Measurements from ENCODE around the gene DENND1A.

Gene DENND1A

DNA sequence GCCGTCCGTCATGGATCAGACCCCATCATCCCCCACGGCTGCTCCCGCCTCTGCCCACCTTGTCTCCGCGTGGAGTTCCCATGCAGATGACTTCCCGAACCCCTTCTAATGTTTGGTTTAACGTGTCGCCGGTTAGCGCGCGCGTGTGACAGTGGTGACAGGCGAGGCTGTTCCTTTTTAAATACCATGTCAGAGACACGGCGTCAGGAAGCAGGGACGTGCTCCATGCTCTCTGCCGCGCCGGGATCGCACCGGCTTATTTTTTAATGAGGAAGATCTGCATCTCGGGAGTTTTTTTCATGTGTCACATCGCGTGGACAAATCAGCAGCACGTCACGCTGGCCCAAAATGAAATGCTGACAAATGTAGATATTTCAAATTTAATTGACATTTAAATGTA is 538.0 kb downstream of the DENND1A start:
- Histone ChIP-seq H3K14ac (ENCODE audit: low read length in 2 of 2) (no peak overlapping the region), H3K18ac (ENCODE audit: low read depth in 1 of 2, low read length in 2 of 2) (no peak overlapping the region), H2BK5ac (ENCODE audit: low read depth, low read length, poor library complexity, severe bottlenecking) (no peak overlapping the region), H3K27ac (ENCODE audit: low read length, poor library complexity, severe bottlenecking) (no peak overlapping the region), H3K27me3 (ENCODE audit: control insufficient read depth in 1 of 2, insufficient read depth in 1 of 2, low read length in 2 of 2) (peaks cover 8 to 30% of the 10 kb centered on the region in 2 experiments), H3K79me1 (replicated peaks; ENCODE audit: low read length, poor library complexity, severe bottlenecking) (no peaks in the 10 kb centered on the region), H3K9me3 (ENCODE audit: control insufficient read depth, low read length) (no peaks in the 10 kb centered on the region), H2AFZ (ENCODE audit: low read depth, low read length) (no peak overlapping the region), H3K9ac (ENCODE audit: low read length) (no peak overlapping the region), H3K4me1 (ENCODE audit: control insufficient read depth, insufficient read depth, low read depth, low read length) (peaks cover 16% of the 10 kb centered on the region), H2BK12ac (ENCODE audit: low read length in 2 of 2) (no peak overlapping the region), H2BK15ac (ENCODE audit: low read depth, poor library complexity, severe bottlenecking) (no peak overlapping the region), H3K4me3 (ENCODE audit: insufficient read depth in 1 of 2, low read depth in 1 of 2, low read length in 2 of 2) (no peak overlapping the region), H2AK5ac (ENCODE audit: low read length, severe bottlenecking) (no peak overlapping the region), H4K8ac (ENCODE audit: low read length) (no peak overlapping the region), H4K91ac (ENCODE audit: low read length) (no peak overlapping the region), H3K4ac (ENCODE audit: low read depth in 1 of 2, low read length in 2 of 2) (no peak overlapping the region), H3K36me3 (ENCODE audit: control insufficient read depth in 1 of 2, insufficient read depth in 2 of 2, low read depth in 1 of 2, low read length in 2 of 2) (no peaks in the 10 kb centered on the region), H2BK120ac (ENCODE audit: low read depth, low read length) (no peak overlapping the region), H3K4me2 (ENCODE audit: low read length, poor library complexity, severe bottlenecking) (no peak overlapping the region), H3K23ac (ENCODE audit: low read length in 2 of 2) (no peak overlapping the region)
- DNase-seq = no peak
- 94% methylated on average over 28 of the region's 28 CpGs for WGBS

DNA sequence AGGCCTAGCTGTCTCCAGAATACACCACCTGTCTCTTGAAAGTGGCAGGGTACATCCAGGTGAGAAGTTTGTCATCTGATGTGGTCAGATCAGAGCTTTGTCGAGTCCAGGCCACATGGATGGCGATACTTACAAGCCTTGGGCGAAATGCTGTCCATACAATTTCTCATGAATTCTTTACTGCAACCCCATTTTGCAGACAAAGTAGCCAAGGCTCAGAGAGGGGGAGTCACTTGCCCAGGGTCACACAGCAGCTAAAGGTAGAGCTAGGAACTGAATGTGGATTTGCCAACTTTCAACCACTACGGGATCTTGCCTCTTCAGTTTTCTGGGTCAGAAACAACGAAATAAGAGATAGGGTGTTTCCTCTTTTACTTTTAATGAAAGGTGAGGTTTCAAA is 538.7 kb downstream of the DENND1A start:
- no peaks in the 10 kb centered on the region for H3K9me3 ChIP-seq (ENCODE audit: control insufficient read depth, low read length)
- H2BK120ac ChIP-seq (ENCODE audit: low read depth, low read length) = no peak overlapping the region
- no peak overlapping the region for H2BK5ac ChIP-seq (ENCODE audit: low read depth, low read length, poor library complexity, severe bottlenecking)
- H4K8ac ChIP-seq (ENCODE audit: low read length) = no peak overlapping the region
- H3K36me3 ChIP-seq (ENCODE audit: control insufficient read depth in 1 of 2, insufficient read depth in 2 of 2, low read depth in 1 of 2, low read length in 2 of 2) = no peaks in the 10 kb centered on the region
- WGBS = 90% methylated on average over 3 of the region's 5 CpGs
- no peak overlapping the region for H3K27ac ChIP-seq (ENCODE audit: low read length, poor library complexity, severe bottlenecking)
- H3K18ac ChIP-seq (ENCODE audit: low read depth in 1 of 2, low read length in 2 of 2) = no peak overlapping the region
- H3K4ac ChIP-seq (ENCODE audit: low read depth in 1 of 2, low read length in 2 of 2) = no peak overlapping the region
- H3K4me1 ChIP-seq (ENCODE audit: control insufficient read depth, insufficient read depth, low read depth, low read length) = peaks cover 16% of the 10 kb centered on the region
- H2BK12ac ChIP-seq (ENCODE audit: low read length in 2 of 2) = no peak overlapping the region
- H2AFZ ChIP-seq (ENCODE audit: low read depth, low read length) = no peak overlapping the region
- no peak overlapping the region for H3K9ac ChIP-seq (ENCODE audit: low read length)
- no peak overlapping the region for H3K4me3 ChIP-seq (ENCODE audit: insufficient read depth in 1 of 2, low read depth in 1 of 2, low read length in 2 of 2)
- no peak overlapping the region for H4K91ac ChIP-seq (ENCODE audit: low read length)
- H2AK5ac ChIP-seq (ENCODE audit: low read length, severe bottlenecking) = no peak overlapping the region
- H3K4me2 ChIP-seq (ENCODE audit: low read length, poor library complexity, severe bottlenecking) = no peak overlapping the region
- H3K14ac ChIP-seq (ENCODE audit: low read length in 2 of 2) = no peak overlapping the region
- H3K23ac ChIP-seq (ENCODE audit: low read length in 2 of 2) = no peak overlapping the region
- peaks cover 8 to 30% of the 10 kb centered on the region in 2 experiments for H3K27me3 ChIP-seq (ENCODE audit: control insufficient read depth in 1 of 2, insufficient read depth in 1 of 2, low read length in 2 of 2)
- H2BK15ac ChIP-seq (ENCODE audit: low read depth, poor library complexity, severe bottlenecking) = no peak overlapping the region
- no peak for DNase-seq
- H3K79me1 ChIP-seq (replicated peaks; ENCODE audit: low read length, poor library complexity, severe bottlenecking) = no peaks in the 10 kb centered on the region

DNA sequence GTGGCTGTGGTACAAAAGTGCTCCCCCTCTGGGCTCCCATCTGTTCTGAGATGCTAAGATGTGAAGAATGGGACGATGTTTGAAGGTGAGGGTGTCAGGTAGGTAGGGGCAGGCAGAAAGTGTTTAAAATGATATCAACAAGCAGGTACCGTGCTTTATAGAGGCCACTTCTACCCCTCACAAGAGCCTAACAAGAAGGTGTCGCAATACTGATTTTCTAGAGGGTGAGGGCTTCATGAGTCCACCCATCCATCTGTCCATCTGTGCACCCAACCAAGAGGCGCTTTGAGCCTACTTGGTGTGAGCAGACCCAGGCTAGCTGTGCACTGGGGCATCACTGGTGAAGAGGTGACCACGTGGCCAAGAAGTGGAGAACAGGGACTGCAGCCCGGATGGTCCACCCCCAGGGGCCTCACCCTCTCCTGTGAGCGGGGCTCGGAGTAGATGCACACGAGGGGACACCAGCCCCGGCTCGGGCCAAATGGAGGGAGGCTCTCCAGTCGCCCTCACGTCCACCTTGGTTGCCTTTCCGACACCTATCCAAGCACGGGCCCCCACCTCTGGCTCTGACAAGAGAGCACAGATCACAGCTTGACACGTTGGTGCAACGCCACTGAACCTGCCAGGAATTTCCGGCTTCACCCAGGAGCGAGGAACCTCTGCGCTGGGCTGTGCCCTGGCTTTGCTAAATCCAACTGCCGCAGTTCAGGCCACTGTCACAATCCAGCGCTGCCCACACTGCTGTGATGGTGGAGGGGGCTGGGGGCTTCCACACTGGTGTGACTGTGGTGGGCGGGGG is 539.4 kb downstream of the DENND1A start:
- no peak overlapping the region for H3K23ac ChIP-seq (ENCODE audit: low read length in 2 of 2)
- H3K27me3 ChIP-seq (ENCODE audit: control insufficient read depth in 1 of 2, insufficient read depth in 1 of 2, low read length in 2 of 2) = peaks cover 8 to 30% of the 10 kb centered on the region in 2 experiments
- no peak overlapping the region for H3K4ac ChIP-seq (ENCODE audit: low read depth in 1 of 2, low read length in 2 of 2)
- no peaks in the 10 kb centered on the region for H3K36me3 ChIP-seq (ENCODE audit: control insufficient read depth in 1 of 2, insufficient read depth in 2 of 2, low read depth in 1 of 2, low read length in 2 of 2)
- H2BK12ac ChIP-seq (ENCODE audit: low read length in 2 of 2) = no peak overlapping the region
- no peak overlapping the region for H4K8ac ChIP-seq (ENCODE audit: low read length)
- no peak overlapping the region for H2AFZ ChIP-seq (ENCODE audit: low read depth, low read length)
- H3K4me1 ChIP-seq (ENCODE audit: control insufficient read depth, insufficient read depth, low read depth, low read length) = peaks cover 13% of the 10 kb centered on the region
- H4K91ac ChIP-seq (ENCODE audit: low read length) = no peak overlapping the region
- H3K9me3 ChIP-seq (ENCODE audit: control insufficient read depth, low read length) = no peaks in the 10 kb centered on the region
- H3K79me1 ChIP-seq (replicated peaks; ENCODE audit: low read length, poor library complexity, severe bottlenecking) = no peaks in the 10 kb centered on the region
- no peak overlapping the region for H3K4me2 ChIP-seq (ENCODE audit: low read length, poor library complexity, severe bottlenecking)
- WGBS = 91% methylated on average over 22 of the region's 23 CpGs
- no peak overlapping the region for H2BK15ac ChIP-seq (ENCODE audit: low read depth, poor library complexity, severe bottlenecking)
- H2AK5ac ChIP-seq (ENCODE audit: low read length, severe bottlenecking) = no peak overlapping the region
- no peak overlapping the region for H3K14ac ChIP-seq (ENCODE audit: low read length in 2 of 2)
- H3K9ac ChIP-seq (ENCODE audit: low read length) = no peak overlapping the region
- no peak overlapping the region for H2BK120ac ChIP-seq (ENCODE audit: low read depth, low read length)
- no peak overlapping the region for H3K18ac ChIP-seq (ENCODE audit: low read depth in 1 of 2, low read length in 2 of 2)
- no peak overlapping the region for H2BK5ac ChIP-seq (ENCODE audit: low read depth, low read length, poor library complexity, severe bottlenecking)
- H3K27ac ChIP-seq (ENCODE audit: low read length, poor library complexity, severe bottlenecking) = no peak overlapping the region
- no peak for DNase-seq
- no peak overlapping the region for H3K4me3 ChIP-seq (ENCODE audit: insufficient read depth in 1 of 2, low read depth in 1 of 2, low read length in 2 of 2)

DNA sequence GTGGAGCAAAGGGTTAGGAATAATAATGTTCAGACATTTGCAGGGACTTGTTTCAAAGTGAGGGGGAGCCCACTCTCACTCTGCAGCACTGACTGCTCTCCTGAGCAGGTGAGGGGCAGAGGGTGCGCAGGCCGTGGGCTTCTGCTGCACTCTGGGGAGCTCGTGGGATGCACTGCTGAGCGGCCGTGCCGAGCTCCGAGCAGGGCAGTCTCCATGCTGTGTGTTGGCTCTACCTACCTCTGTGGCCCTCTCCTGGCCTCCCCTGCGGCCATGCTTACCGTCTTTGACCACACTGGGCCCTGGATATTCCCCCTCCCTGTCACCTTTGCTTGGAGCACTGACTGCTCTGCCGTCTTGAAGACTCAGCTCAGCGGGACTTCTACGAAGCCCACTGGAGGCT is 540.2 kb downstream of the DENND1A start:
- no peak overlapping the region for H2BK12ac ChIP-seq (ENCODE audit: low read length in 2 of 2)
- H3K4me3 ChIP-seq (ENCODE audit: insufficient read depth in 1 of 2, low read depth in 1 of 2, low read length in 2 of 2) = no peak overlapping the region
- H4K91ac ChIP-seq (ENCODE audit: low read length) = no peak overlapping the region
- peaks cover 8 to 30% of the 10 kb centered on the region in 2 experiments for H3K27me3 ChIP-seq (ENCODE audit: control insufficient read depth in 1 of 2, insufficient read depth in 1 of 2, low read length in 2 of 2)
- H2BK5ac ChIP-seq (ENCODE audit: low read depth, low read length, poor library complexity, severe bottlenecking) = no peak overlapping the region
- H2BK120ac ChIP-seq (ENCODE audit: low read depth, low read length) = no peak overlapping the region
- H4K8ac ChIP-seq (ENCODE audit: low read length) = no peak overlapping the region
- H3K4me1 ChIP-seq (ENCODE audit: control insufficient read depth, insufficient read depth, low read depth, low read length) = peaks cover 6% of the 10 kb centered on the region
- 71% methylated on average over 12 of the region's 12 CpGs for WGBS
- no peaks in the 10 kb centered on the region for H3K9me3 ChIP-seq (ENCODE audit: control insufficient read depth, low read length)
- no peak overlapping the region for H3K18ac ChIP-seq (ENCODE audit: low read depth in 1 of 2, low read length in 2 of 2)
- H2AFZ ChIP-seq (ENCODE audit: low read depth, low read length) = no peak overlapping the region
- no peak overlapping the region for H3K27ac ChIP-seq (ENCODE audit: low read length, poor library complexity, severe bottlenecking)
- no peak overlapping the region for H3K4ac ChIP-seq (ENCODE audit: low read depth in 1 of 2, low read length in 2 of 2)
- no peak overlapping the region for H3K4me2 ChIP-seq (ENCODE audit: low read length, poor library complexity, severe bottlenecking)
- no peak overlapping the region for H2AK5ac ChIP-seq (ENCODE audit: low read length, severe bottlenecking)
- no peak overlapping the region for H3K9ac ChIP-seq (ENCODE audit: low read length)
- DNase-seq = no peak
- no peak overlapping the region for H3K14ac ChIP-seq (ENCODE audit: low read length in 2 of 2)
- H2BK15ac ChIP-seq (ENCODE audit: low read depth, poor library complexity, severe bottlenecking) = no peak overlapping the region
- no peaks in the 10 kb centered on the region for H3K36me3 ChIP-seq (ENCODE audit: control insufficient read depth in 1 of 2, insufficient read depth in 2 of 2, low read depth in 1 of 2, low read length in 2 of 2)
- no peaks in the 10 kb centered on the region for H3K79me1 ChIP-seq (replicated peaks; ENCODE audit: low read length, poor library complexity, severe bottlenecking)
- H3K23ac ChIP-seq (ENCODE audit: low read length in 2 of 2) = no peak overlapping the region
